ENCODE results near the gene NEK11. TPM values are rescaled to one million over a fixed set of nuclear protein-coding genes. Genes with fewer than 3 reads are reported as not detected.

NEK11 gene
- total and polyA plus RNA-seq, 10 donors, result 0.77 to 5.9 (median 3.4) TPM

- H3K36me3 ChIP-seq, result peaks cover 0 to 5% (median 0%) of the 10 kb centered on the region in 6 donors
- TF ChIP-seq CTCF (IDR thresholded peaks at IDR 0.05 in 8 of 11, conservative IDR thresholded peaks at IDR 0.05 in 3 of 11) (no peak), POLR2A (IDR thresholded peaks at IDR 0.05) (no peak), POLR2AphosphoS5 (IDR thresholded peaks at IDR 0.05) (no peak)
- no peaks in the 10 kb centered on the region for H3K9me3 ChIP-seq
- 74 to 96% (median 92%) methylated on average over 2 of the region's 2 CpGs for WGBS, 5 donors
- H3K27me3 ChIP-seq (replicated peaks in 1 of 7), result no peaks in the 10 kb centered on the region
- no peak overlapping the region for H3K4me3 ChIP-seq
- H3K4me1 ChIP-seq, result no peaks in the 10 kb centered on the region
- intact Hi-C loops (cut with DNase I; ENCODE audit: low total_unique reads), result no loop called here
- no peak overlapping the region for H3K27ac ChIP-seq
- no peak for DNase-seq
Measured at GRCh38 chr3:131323792-131324191, 297.1 kb downstream of the NEK11 start.

- Histone ChIP-seq H3K4me3 (no peak overlapping the region), H3K27ac (no peak overlapping the region), H3K9me3 (no peaks in the 10 kb centered on the region), H3K4me1 (no peaks in the 10 kb centered on the region), H3K27me3 (replicated peaks in 1 of 7) (no peaks in the 10 kb centered on the region), H3K36me3 (peaks cover 0 to 5% (median 0%) of the 10 kb centered on the region in 6 donors)
- TF ChIP-seq POLR2AphosphoS5 (IDR thresholded peaks at IDR 0.05), result no peak
- TF ChIP-seq CTCF (IDR thresholded peaks at IDR 0.05 in 8 of 11, conservative IDR thresholded peaks at IDR 0.05 in 3 of 11), result no peak
- TF ChIP-seq POLR2A (IDR thresholded peaks at IDR 0.05), result no peak
- intact Hi-C loops (cut with DNase I; ENCODE audit: low total_unique reads), result no loop called here
- no peak for DNase-seq
Measured at GRCh38 chr3:131324923-131325322, 298.2 kb downstream of the NEK11 start.

DNA sequence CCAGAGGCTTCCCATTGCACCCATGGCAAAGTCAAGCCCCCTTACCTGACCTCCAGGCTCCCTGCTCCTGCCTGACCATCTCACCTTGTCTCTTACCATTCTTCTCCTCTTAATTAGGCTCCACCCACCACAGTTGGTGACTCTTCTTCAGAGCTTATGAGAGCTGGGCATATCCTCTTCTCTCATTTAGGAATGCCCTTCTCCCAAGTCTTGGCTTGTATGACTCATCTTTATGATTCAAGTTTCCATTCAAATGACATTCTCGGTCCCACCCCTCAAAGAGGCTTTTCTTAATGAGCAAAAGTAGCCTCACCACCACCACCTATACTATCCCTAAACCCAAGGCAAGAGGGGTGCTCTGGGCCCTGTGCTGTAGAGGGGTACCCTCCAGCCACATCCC, 299.6 kb downstream of the NEK11 start:
- TF ChIP-seq POLR2A (IDR thresholded peaks at IDR 0.05) (no peak), POLR2AphosphoS5 (IDR thresholded peaks at IDR 0.05) (no peak), CTCF (IDR thresholded peaks at IDR 0.05 in 8 of 11, conservative IDR thresholded peaks at IDR 0.05 in 3 of 11) (no peak)
- no peak for DNase-seq
- no peaks in the 10 kb centered on the region for H3K27me3 ChIP-seq (replicated peaks in 1 of 7)
- H3K4me3 ChIP-seq, result no peak overlapping the region
- no peaks in the 10 kb centered on the region for H3K4me1 ChIP-seq
- peaks cover 0 to 5% (median 0%) of the 10 kb centered on the region in 6 donors for H3K36me3 ChIP-seq
- no peak overlapping the region for H3K27ac ChIP-seq
- 88 to 100% (median 91%) methylated on average over 1 of the region's 1 CpG for WGBS, 5 donors
- no peaks in the 10 kb centered on the region for H3K9me3 ChIP-seq
- intact Hi-C loops (cut with DNase I; ENCODE audit: low total_unique reads), result no loop called here

GRCh38 chr3:131328721-131329120, 302.0 kb downstream of the NEK11 start:
- H3K9me3 ChIP-seq, result no peaks in the 10 kb centered on the region
- intact Hi-C loops (cut with DNase I; ENCODE audit: low total_unique reads), result no loop called here
- no peak overlapping the region for H3K4me3 ChIP-seq
- WGBS, 5 donors, result 44 to 70% (median 65%) methylated on average over 3 of the region's 3 CpGs
- peaks cover 0 to 5% (median 0%) of the 10 kb centered on the region in 6 donors for H3K36me3 ChIP-seq
- no peak for DNase-seq
- TF ChIP-seq POLR2AphosphoS5 (IDR thresholded peaks at IDR 0.05), result no peak
- no peak for TF ChIP-seq CTCF (IDR thresholded peaks at IDR 0.05 in 8 of 11, conservative IDR thresholded peaks at IDR 0.05 in 3 of 11)
- TF ChIP-seq POLR2A (IDR thresholded peaks at IDR 0.05), result no peak
- H3K27ac ChIP-seq, result no peak overlapping the region
- no peaks in the 10 kb centered on the region for H3K4me1 ChIP-seq
- H3K27me3 ChIP-seq (replicated peaks in 1 of 7), result no peaks in the 10 kb centered on the region
